Keratinocyte (primary cell): ENCODE measurements around the gene GJD4. TPM values are rescaled to one million over a fixed set of nuclear protein-coding genes. Genes with fewer than 3 reads are reported as not detected.

Source experiments
- DNase-seq: peaks from one replicate; pipeline ENCODE4 v3.0.0-alpha.2; 2011; ENCODE audit warnings: low read depth, missing footprints, low spot score
- FAIRE-seq: peaks from 2 replicates; lab custom pipeline; 2011; peaks lifted over from hg19 to GRCh38; lab: Jason Lieb, UNC
- H2AFZ ChIP-seq: 2 replicates; pipeline ENCODE4 v1.6.0; 2012; ENCODE audit warnings: low read length, control low read depth, inconsistent platforms; ENCODE audit not compliant: control insufficient read depth
- H3K27ac ChIP-seq: 2 replicates; pipeline ENCODE4 v1.5.1; 2011; ENCODE audit warnings: low read length; ENCODE audit not compliant: control insufficient read depth, insufficient read depth
- H3K27me3 ChIP-seq: 3 replicates; pipeline ENCODE4 v1.6.0; 2011; ENCODE audit warnings: low read length; ENCODE audit not compliant: control insufficient read depth, insufficient read depth; ENCODE audit errors: extremely low read depth
- H3K36me3 ChIP-seq, 2 experiments: 2 replicates in 1 of 2; 3 replicates in 1 of 2; pipeline ENCODE4 v1.5.1; 2011; ENCODE audit warnings: low read length in 2 of 2, mild to moderate bottlenecking in 1 of 2; ENCODE audit not compliant: control insufficient read depth in 2 of 2, insufficient read depth in 2 of 2; ENCODE audit errors: extremely low read depth in 1 of 2
- H3K4me1 ChIP-seq: 3 replicates; pipeline ENCODE4 v1.5.1; 2011; ENCODE audit warnings: low read length; ENCODE audit not compliant: control insufficient read depth, insufficient read depth; ENCODE audit errors: extremely low read depth
- H3K4me2 ChIP-seq: 3 replicates; pipeline ENCODE4 v1.6.0; 2011; ENCODE audit warnings: low read depth, low read length; ENCODE audit not compliant: control insufficient read depth, insufficient read depth; ENCODE audit errors: extremely low read depth
- H3K4me3 ChIP-seq, 3 experiments: fragments of 200-600 bp in 1 of 3; sonication (generic) in 1 of 3; 2 replicates in 2 of 3; 3 replicates in 1 of 3; pipeline ENCODE4 v1.5.1; 2011 to 2016; ENCODE audit warnings: low read length in 3 of 3, mild to moderate bottlenecking in 3 of 3, control low read depth in 2 of 3, inconsistent platforms in 1 of 3, low read depth in 1 of 3, mixed read lengths in 1 of 3, mixed run types in 1 of 3, moderate library complexity in 1 of 3; ENCODE audit not compliant: control insufficient read depth in 2 of 3, insufficient read depth in 2 of 3; ENCODE audit errors: extremely low read depth in 1 of 3
- H3K79me2 ChIP-seq: 2 replicates; pipeline ENCODE4 v1.6.0; 2012; ENCODE audit warnings: low read length; ENCODE audit not compliant: control insufficient read depth, insufficient read depth
- H3K9ac ChIP-seq: 3 replicates; pipeline ENCODE4 v1.6.0; 2011; ENCODE audit warnings: low read length; ENCODE audit not compliant: control insufficient read depth, insufficient read depth; ENCODE audit errors: extremely low read depth
- H3K9me1 ChIP-seq: 3 replicates; pipeline ENCODE4 v1.6.0; 2011; ENCODE audit warnings: low read length; ENCODE audit not compliant: control insufficient read depth, insufficient read depth; ENCODE audit errors: extremely low read depth
- H3K9me3 ChIP-seq: 2 replicates; pipeline ENCODE4 v1.5.1; 2012; ENCODE audit warnings: low read depth, low read length; ENCODE audit not compliant: control insufficient read depth
- H4K20me1 ChIP-seq: 3 replicates; pipeline ENCODE4 v1.6.0; 2011; ENCODE audit warnings: low read length; ENCODE audit not compliant: control insufficient read depth, insufficient read depth; ENCODE audit errors: extremely low read depth
- CTCF ChIP-seq, 3 experiments: IDR thresholded peaks in 1 of 3; conservative IDR thresholded peaks in 1 of 3; optimal IDR thresholded peaks in 1 of 3; 2 replicates in 2 of 3; 3 replicates in 1 of 3; pipeline versions ENCODE3 to v1.5.1; 2011; ENCODE audit warnings: low read length in 3 of 3, mild to moderate bottlenecking in 3 of 3, moderate library complexity in 2 of 3, control low read depth in 1 of 3, inconsistent platforms in 1 of 3; ENCODE audit not compliant: insufficient read depth in 2 of 3; ENCODE audit errors: extremely low read depth in 1 of 3
- EZH2 ChIP-seq: IDR thresholded peaks from one replicate; pipeline ENCODE4 v1.6.1; 2012; ENCODE audit warnings: inconsistent platforms, mild to moderate bottlenecking, low read length, moderate library complexity
- dilution Hi-C: fragments of 300-500 bp; cut with MboI; formaldehyde crosslinking; loops from one replicate; pipeline ENCODE4 v1.7.0; 2020; ENCODE audit warnings: low sequenced_read_pairs; ENCODE audit not compliant: extremely low pct_ligation_motif_present
- polyA plus RNA-seq, 5 experiments: library from polyadenylated mRNA; depleted of rRNA in 3 of 5; stranded (reverse) in 3 of 5; stranded (forward) in 1 of 5; unstranded in 1 of 5; fragments of >200 nt; gene quantifications; 1 replicate in 1 of 5; 2 replicates in 3 of 5; 3 replicates in 1 of 5; pipeline versions ENCODE4 v1.2.1 to v1.2.3, GENCODE V29; 2011 to 2012; ENCODE audit warnings: missing spikeins in 2 of 5, low read depth in 1 of 5, low replicate concordance in 1 of 5

GJD4 gene
- polyA plus RNA-seq, 1 donor (not counting 4 experiments of a cell fraction or from before 2014, with no cell fraction given), result not detected

DNA sequence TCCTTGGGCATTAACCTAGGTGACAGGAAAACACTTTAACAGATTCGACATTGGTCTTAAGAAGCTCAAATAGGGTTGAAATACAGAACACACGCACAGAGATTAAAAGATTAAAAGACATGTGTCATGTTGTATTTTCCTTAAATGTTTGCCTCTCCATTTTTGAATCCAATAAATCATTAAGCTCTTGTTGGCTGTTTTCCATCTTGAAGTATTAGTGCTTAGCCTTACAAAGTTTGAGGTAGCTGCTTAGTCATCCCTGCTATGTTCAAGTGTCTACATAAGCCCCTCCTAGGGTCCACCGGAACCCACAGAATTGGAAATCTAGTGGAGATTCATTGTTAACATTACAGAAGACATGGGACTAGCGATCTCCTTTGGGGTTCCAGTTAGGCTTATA is 12.7 kb upstream of the GJD4 start:
- Histone ChIP-seq H3K4me1 (no peaks in the 10 kb centered on the region), H3K36me3 (no peaks in the 10 kb centered on the region), H3K79me2 (no peaks in the 10 kb centered on the region), H3K9ac (no peak overlapping the region), H2AFZ (no peak overlapping the region), H4K20me1 (no peaks in the 10 kb centered on the region), H3K27me3 (no peaks in the 10 kb centered on the region), H3K9me3 (no peaks in the 10 kb centered on the region), H3K4me3 (no peak overlapping the region), H3K4me2 (no peak overlapping the region), H3K9me1 (no peaks in the 10 kb centered on the region), H3K27ac (no peak overlapping the region)
- TF ChIP-seq EZH2 (no peak), CTCF (optimal IDR thresholded peaks at IDR 0.05 in 1 of 3, IDR thresholded peaks at IDR 0.05 in 1 of 3, conservative IDR thresholded peaks at IDR 0.05 in 1 of 3; ENCODE audit: extremely low read depth in 1 of 3, insufficient read depth in 2 of 3, low read length in 3 of 3) (no peak)
- dilution Hi-C loops, result no loop called here
- no peak for DNase-seq
- FAIRE-seq, result no peak

- H3K9me1 ChIP-seq, result no peaks in the 10 kb centered on the region
- H3K4me2 ChIP-seq, result no peak overlapping the region
- H3K9me3 ChIP-seq, result no peaks in the 10 kb centered on the region
- no peaks in the 10 kb centered on the region for H3K36me3 ChIP-seq
- dilution Hi-C loops, result no loop called here
- FAIRE-seq, result no peak
- TF ChIP-seq CTCF (optimal IDR thresholded peaks at IDR 0.05 in 1 of 3, IDR thresholded peaks at IDR 0.05 in 1 of 3, conservative IDR thresholded peaks at IDR 0.05 in 1 of 3; ENCODE audit: extremely low read depth in 1 of 3, insufficient read depth in 2 of 3, low read length in 3 of 3), result no peak
- TF ChIP-seq EZH2, result no peak
- H3K27ac ChIP-seq, result no peak overlapping the region
- H4K20me1 ChIP-seq, result no peaks in the 10 kb centered on the region
- H3K9ac ChIP-seq, result no peak overlapping the region
- no peak for DNase-seq
- no peaks in the 10 kb centered on the region for H3K79me2 ChIP-seq
- H2AFZ ChIP-seq, result no peak overlapping the region
- H3K4me1 ChIP-seq, result no peaks in the 10 kb centered on the region
- no peaks in the 10 kb centered on the region for H3K27me3 ChIP-seq
- H3K4me3 ChIP-seq, result no peak overlapping the region
Observed at GRCh38 chr10:35594115-35595079, 10.7 kb upstream of the GJD4 start.
